HepG2 (cell line): ENCODE data around the gene CLEC11A. TPM values are rescaled to one million over a fixed set of nuclear protein-coding genes. Genes with fewer than 3 reads are reported as not detected.
"Not testable (repeated sequence)": the region's sequence is repeated elsewhere in the genome, so short reads cannot be mapped to it uniquely, and the experiment has no call there.

Experiments
- ATAC-seq: fragments of 200-7000 bp; cut with Tn5 transposase; 3 replicates; pipeline ENCODE4 v1.9.1; 2020; ENCODE audit warnings: mild to moderate bottlenecking, moderate library complexity
- BruUV-seq: library from RNA; stranded (reverse); fragments of 400-500 nt; replicated peaks from 2 replicates; lab custom pipeline; 2021; lab: Mats Ljungman, UMichigan
- CTCF ChIA-PET: fragments of 300-600 bp; formaldehyde crosslinking; extraction: SDS; loops from one replicate; lab custom pipeline; 2021; ENCODE audit warnings: low total read pairs, inconsistent platforms, low intra/inter-chr PET ratio; lab: Yijun Ruan, JAX
- POLR2A ChIA-PET: fragments of 350-600 bp; sonication (Branson Sonifier 250); formaldehyde crosslinking; loops from one replicate; lab custom pipeline; 2020; ENCODE audit warnings: antibody characterized with exemption, inconsistent platforms; lab: Yijun Ruan, JAX
- DNase-seq: peaks from one replicate; pipeline ENCODE4 v3.0.0-alpha.2; 2015; ENCODE audit warnings: low spot score
- FAIRE-seq: peaks from 3 replicates; lab custom pipeline; 2011; peaks lifted over from hg19 to GRCh38; lab: Jason Lieb, UNC
- H2AFZ ChIP-seq: one replicate; pipeline ENCODE4 v1.6.1; 2011; ENCODE audit warnings: low read length, inconsistent platforms
- H3K27ac ChIP-seq: fragments of 300-600 bp; 3 replicates; pipeline ENCODE4 v1.8.0; 2011; ENCODE audit warnings: mixed run types, mild to moderate bottlenecking, mixed read lengths, low read length, inconsistent platforms; ENCODE audit not compliant: insufficient read depth; ENCODE audit errors: extremely low read length
- H3K27me3 ChIP-seq, 2 experiments: fragments of 200-600 bp in 1 of 2; 2 replicates in 1 of 2; 3 replicates in 1 of 2; pipeline versions ENCODE4 v1.6.0 to v1.8.0; 2011; ENCODE audit warnings: low read length in 2 of 2, mild to moderate bottlenecking in 2 of 2, moderate library complexity in 2 of 2, inconsistent platforms in 1 of 2; ENCODE audit not compliant: insufficient read depth in 2 of 2, control insufficient read depth in 1 of 2
- H3K36me3 ChIP-seq, 2 experiments: fragments of 200-600 bp in 1 of 2; replicated peaks in 1 of 2; 2 replicates in 1 of 2; 3 replicates in 1 of 2; pipeline versions ENCODE4 v1.5.1 to v1.8.0; 2011; ENCODE audit warnings: low read length in 2 of 2, inconsistent platforms in 1 of 2; ENCODE audit not compliant: insufficient read depth in 2 of 2, control insufficient read depth in 1 of 2
- H3K4me1 ChIP-seq: 2 replicates; pipeline ENCODE4 v1.5.1; 2012; ENCODE audit warnings: low read length, inconsistent platforms; ENCODE audit not compliant: insufficient read depth
- H3K4me2 ChIP-seq: 2 replicates; pipeline ENCODE4 v1.6.0; 2011; ENCODE audit warnings: low read depth, low read length, inconsistent platforms
- H3K4me3 ChIP-seq, 3 experiments: fragments of 200-600 bp in 1 of 3; sonication (generic), shearing (Covaris generic) in 1 of 3; replicated peaks in 1 of 3; 2 replicates each; pipeline ENCODE4 v1.5.1; 2011 to 2016; ENCODE audit warnings: low read length in 3 of 3, inconsistent platforms in 2 of 3, low read depth in 2 of 3, mild to moderate bottlenecking in 2 of 3, control low read depth in 1 of 3, mixed read lengths in 1 of 3; ENCODE audit not compliant: insufficient read depth in 1 of 3
- H3K79me2 ChIP-seq: one replicate; pipeline ENCODE4 v1.6.1; 2011; ENCODE audit warnings: low read length, inconsistent platforms; ENCODE audit not compliant: insufficient read depth
- H3K9ac ChIP-seq: 2 replicates; pipeline ENCODE4 v1.6.0; 2011; ENCODE audit warnings: mild to moderate bottlenecking, low read depth, low read length, inconsistent platforms; ENCODE audit not compliant: insufficient read depth
- H3K9me3 ChIP-seq: 2 replicates; pipeline ENCODE4 v1.5.1; 2012; ENCODE audit warnings: mild to moderate bottlenecking, low read length
- H4K20me1 ChIP-seq: 2 replicates; pipeline ENCODE4 v1.6.0; 2011; ENCODE audit warnings: inconsistent platforms, mild to moderate bottlenecking, low read length, moderate library complexity; ENCODE audit not compliant: insufficient read depth
- KAT8 ChIP-seq: IDR thresholded peaks from 2 replicates; pipeline ENCODE4 v1.6.1; 2016; ENCODE audit warnings: missing genetic modification reagents, missing compliant biosample characterization
- RAD51 ChIP-seq: fragments of 450-650 bp; IDR thresholded peaks from 2 replicates; pipeline ENCODE4 v1.6.1; 2016; ENCODE audit warnings: borderline replicate concordance
- SRF ChIP-seq: IDR thresholded peaks from 2 replicates; pipeline ENCODE4 v1.6.1; 2011; ENCODE audit warnings: mild to moderate bottlenecking, low read depth, low read length, moderate library complexity
- ZNF549 ChIP-seq: sonication (generic); formaldehyde crosslinking; IDR thresholded peaks from 2 replicates; pipeline ENCODE4 v1.5.0; 2020; ENCODE audit warnings: missing genetic modification reagents
- ZNF552 ChIP-seq: sonication (generic); formaldehyde crosslinking; IDR thresholded peaks from 2 replicates; pipeline ENCODE4 v1.9.0; 2022; ENCODE audit warnings: missing genetic modification reagents, mild to moderate bottlenecking, borderline replicate concordance
- WGBS: methylation state at CpG from one replicate; pipeline ENCODE4 v1.1.6; 2017; ENCODE audit warnings: low lambda C conversion rate; 5-methylcytosine and 5-hydroxymethylcytosine counted together
- in situ Hi-C: cut with HindIII; loops from 2 replicates; pipeline ENCODE4 v1.10.0; 2017; ENCODE audit warnings: low pct_unique_long_range_greater_than_20kb; ENCODE audit not compliant: extremely low pct_ligation_motif_present
- intact Hi-C: fragments of 100-400 bp; cut with micrococcal nuclease; formaldehyde crosslinking; loops from one replicate; pipeline ENCODE4 v1.10.0; 2022; ENCODE audit not compliant: unreplicated experiment
- polyA plus RNA-seq, 8 experiments: library from polyadenylated mRNA; depleted of rRNA in 3 of 8; stranded (reverse) in 7 of 8; unstranded in 1 of 8; fragments of >200 nt; fragmentation: Illumina TruSeq in 4 of 8; extraction: Trizol in 4 of 8; gene quantifications; 2 replicates each; pipeline versions ENCODE4 v1.2.1 to v1.2.3, GENCODE V29; 2011 to 2016; ENCODE audit warnings: low read depth in 4 of 8, missing spikeins in 1 of 8, mixed read lengths in 1 of 8; ENCODE audit not compliant: insufficient read depth in 1 of 8
- total RNA-seq, 5 experiments: library from RNA; depleted of rRNA; stranded (reverse); fragments of >200 nt; fragmentation: Illumina TruSeq; extraction: Trizol; gene quantifications; 2 replicates each; pipeline ENCODE4 v1.2.3, GENCODE V29; 2016; ENCODE audit warnings: low read depth in 1 of 5

The CLEC11A gene
- total and polyA plus RNA-seq, 2 of the 13 experiments (the other 11 are each of a cell fraction or from before 2014, with no cell fraction given): not detected

DNA sequence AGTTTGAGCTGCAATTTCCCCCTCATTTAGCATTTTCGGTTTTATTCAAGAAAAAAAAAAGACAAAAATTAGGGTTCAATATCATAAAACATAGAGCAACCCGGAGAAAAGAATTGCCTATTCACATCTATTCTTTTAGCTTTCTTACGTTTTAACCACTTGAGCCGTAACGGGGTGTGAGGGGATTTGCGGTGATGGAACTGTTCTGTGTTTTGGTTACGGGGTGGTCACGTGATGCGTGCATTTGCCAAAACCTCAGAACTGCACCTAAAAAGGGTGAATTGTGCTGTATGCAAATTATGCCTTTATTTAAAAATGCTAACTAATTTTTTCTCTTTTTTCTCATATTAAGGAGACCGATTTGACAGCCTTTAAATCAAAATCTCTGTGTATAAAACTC is 22.1 kb downstream of the CLEC11A start:
- no TSS peak for BruUV-seq
- intact Hi-C loops (no loop called here), in situ Hi-C loops (no loop called here)
- Histone ChIP-seq H3K27ac (no peak overlapping the region), H4K20me1 (no peaks in the 10 kb centered on the region), H3K9me3 (no peaks in the 10 kb centered on the region), H2AFZ (no peak overlapping the region), H3K79me2 (no peaks in the 10 kb centered on the region), H3K36me3 (no peaks in the 10 kb centered on the region), H3K4me3 (no peak overlapping the region), H3K9ac (no peak overlapping the region), H3K27me3 (peaks cover 0 to under 1% of the 10 kb centered on the region in 2 experiments; a peak in 2 of 5 replicates), H3K4me2 (no peak overlapping the region), H3K4me1 (no peaks in the 10 kb centered on the region)
- no peak for DNase-seq
- CTCF ChIA-PET: no interaction called here
- WGBS: 22% methylated on average over 10 of the region's 10 CpGs
- ATAC-seq: no peak
- peak; percentile 24; the same call in 1 of the 2 replicates for TF ChIP-seq RAD51
- TF ChIP-seq ZNF549 (CRISPR knock-in tag): no peak
- no peak for TF ChIP-seq SRF
- no peak for TF ChIP-seq ZNF552 (CRISPR knock-in tag)
- no peak for TF ChIP-seq KAT8
- POLR2A ChIA-PET: no interaction called here
- no peak for FAIRE-seq

DNA sequence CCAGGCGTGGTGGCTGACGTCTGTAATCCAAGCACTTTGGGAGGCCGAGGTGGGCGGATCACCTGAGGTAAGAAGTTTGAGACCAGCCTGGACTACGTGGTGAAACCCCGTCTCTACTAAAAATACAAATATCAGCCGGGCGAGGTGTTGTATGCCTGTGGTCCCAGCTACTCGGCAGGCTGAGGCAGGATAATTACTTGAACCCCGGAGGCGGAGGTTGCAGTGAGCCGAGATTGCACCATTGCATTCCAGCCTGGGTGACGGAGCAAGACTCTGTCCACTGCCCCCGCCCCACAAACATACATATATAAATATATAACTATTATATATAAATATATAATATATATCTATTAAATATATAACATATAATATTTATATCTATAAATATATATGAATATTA is 24.0 kb downstream of the CLEC11A start:
- BruUV-seq, H3K9ac ChIP-seq, CTCF ChIA-PET, FAIRE-seq, H3K4me3 ChIP-seq, POLR2A ChIA-PET, H3K4me1 ChIP-seq, H3K79me2 ChIP-seq, H3K4me2 ChIP-seq, H4K20me1 ChIP-seq, DNase-seq, H3K27ac ChIP-seq, H2AFZ ChIP-seq, ATAC-seq, intact Hi-C loops, H3K9me3 ChIP-seq, H3K36me3 ChIP-seq, in situ Hi-C loops, H3K27me3 ChIP-seq: not testable (repeated sequence)
- WGBS: 56% methylated on average over 14 of the region's 14 CpGs
